Esophagus muscularis mucosa (tissue), 4 donors: ENCODE data around the gene TMA16. TPM values are rescaled to one million over a fixed set of nuclear protein-coding genes. Genes with fewer than 3 reads are reported as not detected.
A peak's percentile ranks its signal among the peaks of the same experiment; 100 is the strongest.
"Not testable (repeated sequence)": the region's sequence is repeated elsewhere in the genome, so short reads cannot be mapped to it uniquely, and the experiment has no call there.

Experiments used
- DNase-seq: peaks from one replicate; pipeline ENCODE4 v3.0.0-alpha.2; 2017; ENCODE audit errors: extremely low spot score
- H3K27ac ChIP-seq, 4 donors: fragments of 200-600 bp; sonication (generic); replicated peaks in 1 of 4; 1 replicate in 3 of 4; 2 replicates in 1 of 4; pipeline ENCODE4 v1.5.1; 2016 to 2019; ENCODE audit warnings: mild to moderate bottlenecking in 1 of 4
- H3K27me3 ChIP-seq, 4 donors: fragments of 200-600 bp; sonication (generic); one replicate each; pipeline versions ENCODE4 v1.5.1 to v1.6.0; 2016 to 2019
- H3K36me3 ChIP-seq, 4 donors: fragments of 200-600 bp; sonication (generic); one replicate each; pipeline ENCODE4 v1.5.1; 2016 to 2019
- H3K4me1 ChIP-seq, 4 donors: fragments of 200-600 bp; sonication (generic); one replicate each; pipeline ENCODE4 v1.5.1; 2016 to 2019
- H3K4me3 ChIP-seq, 4 donors: fragments of 200-600 bp; sonication (generic); 1 replicate in 2 of 4; 2 replicates in 2 of 4; pipeline ENCODE4 v1.5.1; 2016 to 2019; ENCODE audit warnings: mild to moderate bottlenecking in 4 of 4, moderate library complexity in 1 of 4
- H3K9me3 ChIP-seq, 4 donors: fragments of 200-600 bp; sonication (generic); 1 replicate in 3 of 4; 2 replicates in 1 of 4; pipeline ENCODE4 v1.5.1; 2016 to 2019
- EP300 ChIP-seq: sonication (generic); formaldehyde crosslinking; IDR thresholded peaks from one replicate; pipeline ENCODE4 v1.6.1; 2017; ENCODE audit warnings: antibody characterized with exemption
- POLR2A ChIP-seq: fragments of 450-650 bp; IDR thresholded peaks from one replicate; pipeline ENCODE4 v1.6.1; 2017; ENCODE audit warnings: antibody characterized with exemption, moderate library complexity, mild to moderate bottlenecking, low read depth
- POLR2AphosphoS5 ChIP-seq, 2 donors: sonication (generic); formaldehyde crosslinking; IDR thresholded peaks; one replicate each; pipeline ENCODE4 v1.6.1; 2017; ENCODE audit warnings: antibody characterized with exemption in 2 of 2
- WGBS: methylation state at CpG from one replicate; pipeline ENCODE4 v1.1.5; 2018; 5-methylcytosine and 5-hydroxymethylcytosine counted together
- intact Hi-C: fragments of 100-400 bp; cut with DNase I; formaldehyde crosslinking; loops from one replicate; pipeline ENCODE4 v1.15.1; 2023
- total RNA-seq, 4 donors: library from RNA; depleted of rRNA; stranded (reverse); fragments of >200 nt; gene quantifications; one replicate each; pipeline versions ENCODE4 v1.1.0 to v1.2.1, GENCODE V29; 2016
- TF ChIP-seq, protein P1 (sequence below), 3 experiments: fragments of 200-600 bp in 2 of 3; fragments of 450-650 bp in 1 of 3; sonication (generic) in 2 of 3; IDR thresholded peaks; one replicate each; pipeline ENCODE4 v1.5.1; 2017 to 2019; ENCODE audit warnings: antibody characterized with exemption in 3 of 3, mild to moderate bottlenecking in 2 of 3, moderate library complexity in 1 of 3

TMA16 gene
- total RNA-seq = 10 to 100 TPM; 11.2 to 21.9 (median 16.6) TPM

DNA sequence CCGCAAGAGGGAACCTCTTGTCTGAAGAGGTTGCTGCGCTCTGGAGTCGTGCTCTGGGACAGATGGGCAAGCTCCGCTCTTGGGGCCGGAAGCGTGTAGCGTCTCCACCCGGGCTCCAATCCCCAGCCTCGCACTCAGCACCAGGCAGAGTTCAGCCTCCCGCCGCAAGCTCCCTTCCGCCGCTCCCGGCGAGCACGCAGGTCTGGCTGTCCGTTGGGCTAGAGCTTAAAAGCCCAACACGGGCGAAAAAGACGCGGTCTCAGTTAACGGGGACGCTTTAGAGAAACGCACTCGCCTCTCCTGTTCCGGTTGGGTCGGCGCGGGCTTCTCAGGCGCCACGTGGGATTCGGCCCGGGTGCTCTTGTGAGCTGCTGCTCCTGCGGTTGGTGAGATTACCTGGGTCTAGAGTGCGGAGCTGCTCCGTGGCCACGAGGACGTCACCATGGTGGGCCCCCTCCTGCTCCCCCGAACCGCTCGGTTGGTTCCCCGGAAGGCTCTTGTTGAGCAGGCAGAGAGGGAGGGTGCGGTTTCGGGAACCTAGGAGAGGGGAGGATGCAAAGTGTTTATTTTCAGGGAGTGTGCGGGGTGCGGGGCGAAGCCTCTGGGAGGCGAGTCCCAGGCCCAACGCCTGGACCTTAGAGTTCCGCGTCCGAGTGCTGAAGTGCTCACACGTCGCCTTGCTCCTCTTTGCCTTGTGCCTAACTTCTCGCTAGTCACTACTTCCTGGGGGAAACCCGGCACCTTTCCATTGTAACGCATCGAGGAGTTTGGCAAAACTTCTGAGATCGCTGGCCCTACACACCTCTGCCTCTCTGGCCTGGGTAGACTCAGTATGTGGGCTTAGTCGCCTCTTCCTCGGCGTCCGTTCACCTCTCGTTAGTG is at the start of gene TMA16:
TMA16 (plus strand) TSS at position 331 of the 882 bp plus-strand sequence; CDS start at position 443, 112 bp downstream.
- DNase-seq = peak; percentile 94
- Histone ChIP-seq H3K4me3 (peak within 1 kb of the TSS; percentile 63 to 83 (median 72)), H3K27ac (peak within 1 kb of the TSS; percentile 74 to 84 (median 82)), H3K27me3 (no peaks in the 10 kb centered on the region), H3K4me1 (peaks cover 4 to 21% (median 15%) of the 10 kb centered on the region in 4 donors), H3K36me3 (peaks cover 0 to 5% (median 0%) of the 10 kb centered on the region in 4 donors), H3K9me3 (no peaks in the 10 kb centered on the region)
- intact Hi-C loops = loop anchor here (10.0 kb wide), 1 partner anchor 330 kb away; the partner anchor contains the start of gene NAF1
- 1% methylated on average over 52 of the region's 64 CpGs for WGBS
- peak; percentile 73 for TF ChIP-seq POLR2AphosphoS5 (IDR thresholded peaks at IDR 0.05)
- TF ChIP-seq EP300 = no peak
- no peak for TF ChIP-seq POLR2A
- TF ChIP-seq, protein P1, sequence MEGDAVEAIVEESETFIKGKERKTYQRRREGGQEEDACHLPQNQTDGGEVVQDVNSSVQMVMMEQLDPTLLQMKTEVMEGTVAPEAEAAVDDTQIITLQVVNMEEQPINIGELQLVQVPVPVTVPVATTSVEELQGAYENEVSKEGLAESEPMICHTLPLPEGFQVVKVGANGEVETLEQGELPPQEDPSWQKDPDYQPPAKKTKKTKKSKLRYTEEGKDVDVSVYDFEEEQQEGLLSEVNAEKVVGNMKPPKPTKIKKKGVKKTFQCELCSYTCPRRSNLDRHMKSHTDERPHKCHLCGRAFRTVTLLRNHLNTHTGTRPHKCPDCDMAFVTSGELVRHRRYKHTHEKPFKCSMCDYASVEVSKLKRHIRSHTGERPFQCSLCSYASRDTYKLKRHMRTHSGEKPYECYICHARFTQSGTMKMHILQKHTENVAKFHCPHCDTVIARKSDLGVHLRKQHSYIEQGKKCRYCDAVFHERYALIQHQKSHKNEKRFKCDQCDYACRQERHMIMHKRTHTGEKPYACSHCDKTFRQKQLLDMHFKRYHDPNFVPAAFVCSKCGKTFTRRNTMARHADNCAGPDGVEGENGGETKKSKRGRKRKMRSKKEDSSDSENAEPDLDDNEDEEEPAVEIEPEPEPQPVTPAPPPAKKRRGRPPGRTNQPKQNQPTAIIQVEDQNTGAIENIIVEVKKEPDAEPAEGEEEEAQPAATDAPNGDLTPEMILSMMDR (IDR thresholded peaks at IDR 0.05) = peak in 1 of 3 experiments; percentile 10

DNA sequence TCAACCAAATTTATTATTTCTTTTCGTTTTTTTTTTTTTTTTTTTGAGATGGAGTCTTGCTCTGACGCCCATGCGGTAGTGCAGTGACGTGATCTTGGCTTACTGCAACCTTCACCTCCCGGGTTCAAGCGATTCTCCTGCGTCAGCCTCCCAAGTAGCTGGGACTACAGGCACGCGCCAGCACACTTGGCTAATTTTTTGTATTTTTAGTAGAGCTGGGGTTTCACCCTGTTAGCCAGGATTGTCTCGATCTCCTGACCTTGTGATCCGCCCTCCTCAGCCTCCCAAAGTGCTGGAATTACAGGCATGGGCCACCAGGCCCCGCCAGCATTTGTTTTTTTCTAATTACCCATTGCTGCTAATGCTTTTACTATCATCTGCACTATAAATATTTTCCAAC is 47.5 kb upstream of the TMA16 start:
- H3K9me3 ChIP-seq, intact Hi-C loops, H3K4me1 ChIP-seq, H3K36me3 ChIP-seq, DNase-seq, H3K27me3 ChIP-seq, H3K4me3 ChIP-seq, H3K27ac ChIP-seq: not testable (repeated sequence)
- 83% methylated on average over 12 of the region's 12 CpGs for WGBS

DNA sequence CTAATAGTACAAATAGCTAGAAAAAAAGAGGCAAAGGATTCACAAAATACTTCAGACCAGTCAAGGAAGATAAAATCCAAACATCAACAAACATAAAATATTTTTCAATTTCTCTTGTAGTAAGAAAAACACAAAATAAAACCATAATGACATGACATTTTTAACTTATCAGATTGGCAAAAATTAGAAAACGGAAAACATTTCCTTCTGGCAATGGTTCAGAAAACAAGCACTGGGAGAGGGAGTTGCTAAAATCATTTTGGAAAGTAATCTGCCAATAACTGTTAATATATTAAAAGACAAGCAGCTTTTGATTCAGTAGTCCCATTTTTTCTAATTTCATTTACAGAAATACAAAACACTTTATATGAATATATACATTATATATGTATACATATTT is 47.0 kb upstream of the TMA16 start:
- no peaks in the 10 kb centered on the region for H3K4me1 ChIP-seq
- intact Hi-C loops = no loop called here
- no peak for DNase-seq

DNA sequence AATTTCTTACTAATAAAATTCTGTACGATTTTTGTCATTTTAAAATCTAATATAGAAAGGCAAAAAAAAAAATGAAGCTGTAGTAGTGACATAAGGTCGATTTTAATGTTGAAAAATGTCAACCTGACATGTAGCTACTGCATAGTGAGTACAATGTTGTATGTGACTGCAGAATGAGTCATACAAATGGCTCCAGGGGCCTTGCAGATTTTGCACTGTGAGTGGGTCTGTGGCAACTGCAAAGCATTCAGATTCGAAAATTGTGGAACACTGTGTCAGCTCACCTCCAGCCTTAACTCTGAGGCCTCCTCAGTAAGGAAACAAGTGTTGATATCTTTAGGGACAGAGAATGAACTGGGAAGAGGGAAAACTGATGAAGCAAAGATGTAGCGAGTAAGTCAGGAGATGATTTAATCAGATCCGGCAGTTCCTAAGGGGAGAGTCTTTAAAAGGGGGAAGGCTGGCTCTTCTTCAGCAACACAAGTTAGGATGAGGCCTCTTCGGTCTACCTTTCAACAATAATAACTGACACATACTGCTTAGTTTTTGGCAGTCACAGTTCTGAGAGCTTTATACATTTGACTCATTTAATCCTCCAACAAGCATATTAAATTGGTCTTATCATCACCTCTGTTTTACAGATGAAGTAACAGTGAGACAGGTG is 45.8 kb upstream of the TMA16 start:
- H3K9me3 ChIP-seq = no peaks in the 10 kb centered on the region
- H3K36me3 ChIP-seq = no peaks in the 10 kb centered on the region
- H3K27me3 ChIP-seq = no peaks in the 10 kb centered on the region
- intact Hi-C loops = no loop called here
- DNase-seq = no peak
- no peak overlapping the region for H3K4me3 ChIP-seq
- TF ChIP-seq, protein P1 (IDR thresholded peaks at IDR 0.05) = no peak
- no peak for TF ChIP-seq POLR2A
- TF ChIP-seq POLR2AphosphoS5 (IDR thresholded peaks at IDR 0.05) = no peak
- TF ChIP-seq EP300 = no peak
- H3K4me1 ChIP-seq = no peaks in the 10 kb centered on the region
- WGBS = 53% methylated on average over 6 of the region's 6 CpGs
- no peak overlapping the region for H3K27ac ChIP-seq

More for the DNA sequence above, 47.0 kb upstream of the TMA16 start:
- no peak overlapping the region for H3K4me3 ChIP-seq
- H3K9me3 ChIP-seq = no peaks in the 10 kb centered on the region
- no peaks in the 10 kb centered on the region for H3K36me3 ChIP-seq
- WGBS = 70% methylated on average over 1 of the region's 1 CpG
- no peak for TF ChIP-seq POLR2A
- no peak for TF ChIP-seq POLR2AphosphoS5 (IDR thresholded peaks at IDR 0.05)
- TF ChIP-seq, protein P1 (IDR thresholded peaks at IDR 0.05) = no peak
- no peak for TF ChIP-seq EP300
- H3K27ac ChIP-seq = no peak overlapping the region
- H3K27me3 ChIP-seq = no peaks in the 10 kb centered on the region

DNA sequence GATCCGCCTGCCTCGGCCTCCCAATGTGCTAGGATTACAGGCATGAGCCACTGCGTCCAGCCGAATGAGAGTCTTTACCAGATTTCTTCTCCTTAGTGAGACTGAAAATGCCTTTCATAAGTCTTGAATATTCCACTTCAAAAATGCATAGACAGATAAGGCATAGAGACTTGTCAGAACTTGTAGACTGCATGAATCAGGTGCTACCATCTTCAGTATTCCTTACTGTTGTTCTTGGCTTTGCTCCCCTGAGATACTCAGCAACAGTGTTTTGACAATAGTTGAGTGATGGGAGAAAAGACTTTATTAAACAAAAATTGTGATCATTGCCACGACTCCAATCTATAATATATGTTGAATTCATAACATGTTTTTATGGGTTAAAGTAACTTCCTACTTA is 31.9 kb upstream of the TMA16 start:
- WGBS = 81% methylated on average over 5 of the region's 5 CpGs
- no peaks in the 10 kb centered on the region for H3K9me3 ChIP-seq

More for the DNA sequence above, 31.9 kb upstream of the TMA16 start:
- no peak overlapping the region for H3K4me3 ChIP-seq
- no peak overlapping the region for H3K27ac ChIP-seq
- no peaks in the 10 kb centered on the region for H3K36me3 ChIP-seq
- no peaks in the 10 kb centered on the region for H3K4me1 ChIP-seq
- TF ChIP-seq POLR2A (no peak), POLR2AphosphoS5 (IDR thresholded peaks at IDR 0.05) (no peak), EP300 (no peak)
- TF ChIP-seq, protein P1 (IDR thresholded peaks at IDR 0.05) = no peak
- intact Hi-C loops = no loop called here
- DNase-seq = no peak
- no peaks in the 10 kb centered on the region for H3K27me3 ChIP-seq
